Measurements from ENCODE around the gene COA7.
"Not testable (repeated sequence)": the region's sequence is repeated elsewhere in the genome, so short reads cannot be mapped to it uniquely, and the experiment has no call there.

The COA7 gene

DNA sequence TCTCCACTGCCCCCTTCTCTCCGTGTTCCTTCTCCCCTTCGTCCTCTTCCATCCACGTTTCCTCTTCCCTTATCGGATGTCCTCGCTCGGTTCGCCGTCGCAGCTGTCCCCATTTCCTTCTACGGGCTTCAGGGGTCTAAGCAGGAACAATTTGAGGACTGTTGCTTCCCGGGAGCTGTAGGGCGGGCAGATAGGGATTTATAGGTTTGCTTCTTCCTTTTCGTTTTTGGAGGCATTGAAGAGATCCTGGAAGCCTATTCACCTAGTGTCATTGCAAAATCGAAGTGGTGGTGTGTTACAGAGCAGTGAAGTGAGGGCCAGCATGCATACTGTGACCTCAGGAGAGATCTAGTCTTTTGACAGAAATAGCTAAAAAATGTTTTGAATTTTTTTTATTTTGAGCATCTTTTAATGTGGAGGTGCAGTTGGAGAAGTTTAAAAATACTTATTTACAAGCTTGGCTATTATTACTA, 29.0 kb upstream of the COA7 start:
- peak overlapping the region; percentile 95 for H3K4me3 ChIP-seq (ENCODE audit: low read depth, low read length)
- H3K9ac ChIP-seq (ENCODE audit: low read length) = peak overlapping the region; percentile 81
- H3K27ac ChIP-seq (ENCODE audit: low read depth, low read length) = no peak overlapping the region
- no peaks in the 10 kb centered on the region for H3K9me3 ChIP-seq (ENCODE audit: control insufficient read depth, insufficient read depth, low read depth, low read length)
- H3K4me1 ChIP-seq (ENCODE audit: control insufficient read depth, insufficient read depth, low read length) = peaks cover 16% of the 10 kb centered on the region; the same call in 1 of the 2 replicates
- H3K27me3 ChIP-seq (ENCODE audit: control insufficient read depth, insufficient read depth, low read length) = no peaks in the 10 kb centered on the region
- peaks cover 5% of the 10 kb centered on the region for H3K36me3 ChIP-seq (ENCODE audit: control insufficient read depth, insufficient read depth, low read length)

DNA sequence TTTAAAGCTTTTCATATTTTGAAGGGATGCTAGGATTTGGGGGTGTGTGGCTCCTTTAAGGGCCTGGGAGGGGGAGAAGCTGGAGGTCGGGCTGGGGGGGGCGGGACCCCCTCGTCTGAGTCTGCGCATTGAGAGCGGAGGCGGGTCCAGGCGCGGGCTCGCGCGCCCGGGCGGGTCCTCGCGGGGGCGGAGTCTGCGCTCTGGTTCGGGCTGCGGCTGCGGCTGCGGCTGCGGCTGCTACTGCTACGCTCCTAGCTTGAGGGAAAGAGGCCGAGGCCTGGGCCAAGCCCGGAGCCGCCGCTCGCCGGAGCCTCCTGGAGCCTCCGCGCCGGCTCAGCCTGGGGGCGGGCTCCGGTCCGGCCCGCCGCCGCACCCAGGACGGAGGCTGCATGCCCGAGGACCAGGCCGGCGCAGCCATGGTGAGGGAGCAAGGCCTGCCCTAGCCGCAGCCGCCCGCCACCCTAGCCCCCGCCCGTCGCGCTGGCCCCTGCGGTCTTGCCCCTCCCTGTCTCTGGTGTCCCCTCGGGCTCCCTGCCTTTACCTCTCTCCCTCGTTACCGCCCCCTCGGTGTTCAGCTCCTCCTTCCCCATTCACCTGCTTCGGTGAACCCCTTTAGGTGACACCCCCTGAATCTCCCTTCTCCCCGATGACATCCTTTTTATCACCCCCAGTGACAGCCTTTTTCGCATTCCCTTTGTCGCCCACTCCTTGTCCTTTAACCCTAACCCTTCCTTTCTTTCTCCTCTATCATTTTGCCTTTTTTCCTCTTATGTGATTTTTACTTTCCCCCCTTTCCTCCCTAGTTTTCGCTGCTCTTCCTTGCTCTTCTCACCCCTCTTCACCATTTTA, 28.3 kb upstream of the COA7 start, which contains the start of gene ZYG11B:
TSS of gene ZYG11B (plus strand) at position 189 of the 849 bp plus-strand sequence. CDS start at position 390, 201 bp downstream.
- Histone ChIP-seq H3K27ac (ENCODE audit: low read depth, low read length) (peak within 1 kb of the TSS; percentile 58; the same call in 1 of the 2 replicates), H3K36me3 (ENCODE audit: control insufficient read depth, insufficient read depth, low read length) (no peaks in the 10 kb centered on the region)

DNA sequence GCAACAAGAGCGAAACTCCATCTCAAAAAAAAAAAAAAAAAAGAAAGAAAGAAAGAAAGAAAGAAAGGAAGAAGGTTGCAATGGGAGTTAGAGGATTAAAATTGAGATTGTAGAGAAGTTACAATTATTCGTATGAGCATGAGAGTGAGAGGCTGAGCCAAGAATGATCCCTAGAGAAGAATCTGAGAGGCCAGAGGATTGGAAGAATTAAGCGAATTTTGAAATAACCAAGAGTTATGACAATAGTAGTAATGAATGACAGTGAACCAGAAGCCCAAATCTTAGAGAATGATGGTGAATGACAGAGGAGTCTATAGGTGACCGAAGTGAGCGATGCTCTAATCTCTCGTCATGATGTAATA, 27.7 kb upstream of the COA7 start:
- Histone ChIP-seq H3K4me1 (ENCODE audit: control insufficient read depth, insufficient read depth, low read length) (peaks cover 16% of the 10 kb centered on the region; the same call in 1 of the 2 replicates), H3K9ac (ENCODE audit: low read length) (no peak overlapping the region), H3K36me3 (ENCODE audit: control insufficient read depth, insufficient read depth, low read length) (no peaks in the 10 kb centered on the region), H3K9me3 (ENCODE audit: control insufficient read depth, insufficient read depth, low read depth, low read length) (no peaks in the 10 kb centered on the region), H3K4me3 (ENCODE audit: low read depth, low read length) (peak overlapping the region; percentile 95), H3K27me3 (ENCODE audit: control insufficient read depth, insufficient read depth, low read length) (no peaks in the 10 kb centered on the region), H3K27ac (ENCODE audit: low read depth, low read length) (no peak overlapping the region)

More for the DNA sequence above, 28.3 kb upstream of the COA7 start, which contains the start of gene ZYG11B:
- H3K9me3 ChIP-seq (ENCODE audit: control insufficient read depth, insufficient read depth, low read depth, low read length) = no peaks in the 10 kb centered on the region
- peak within 1 kb of the TSS; percentile 95 for H3K4me3 ChIP-seq (ENCODE audit: low read depth, low read length)
- H3K27me3 ChIP-seq (ENCODE audit: control insufficient read depth, insufficient read depth, low read length) = no peaks in the 10 kb centered on the region
- peak within 1 kb of the TSS; percentile 81 for H3K9ac ChIP-seq (ENCODE audit: low read length)
- H3K4me1 ChIP-seq (ENCODE audit: control insufficient read depth, insufficient read depth, low read length) = peaks cover 16% of the 10 kb centered on the region; the same call in 1 of the 2 replicates

DNA sequence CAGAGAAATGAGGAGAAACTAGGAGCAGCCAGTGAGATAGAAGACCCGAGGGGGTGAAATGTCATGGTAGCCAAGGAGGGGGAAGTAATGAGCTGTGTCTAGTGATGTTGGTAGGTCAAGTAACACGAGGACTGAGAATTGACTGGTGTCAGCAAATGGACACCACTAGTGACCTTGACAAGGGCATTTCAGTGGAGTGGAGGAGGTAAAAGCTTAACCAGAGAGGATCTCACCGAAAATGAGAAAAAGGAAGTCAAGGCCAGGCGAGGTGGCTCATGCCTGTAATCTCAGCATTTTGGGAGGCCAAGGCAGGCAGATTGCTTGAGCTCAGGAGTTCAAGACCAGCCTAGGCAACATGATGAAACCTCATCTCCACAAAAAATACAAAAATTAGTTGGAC, 25.1 kb upstream of the COA7 start:
- Histone ChIP-seq H3K9me3 (ENCODE audit: control insufficient read depth, insufficient read depth, low read depth, low read length) (no peaks in the 10 kb centered on the region), H3K27me3 (ENCODE audit: control insufficient read depth, insufficient read depth, low read length) (no peaks in the 10 kb centered on the region), H3K4me3 (ENCODE audit: low read depth, low read length) (no peak overlapping the region), H3K36me3 (ENCODE audit: control insufficient read depth, insufficient read depth, low read length) (no peaks in the 10 kb centered on the region), H3K9ac (ENCODE audit: low read length) (no peak overlapping the region), H3K4me1 (ENCODE audit: control insufficient read depth, insufficient read depth, low read length) (peaks cover 11% of the 10 kb centered on the region; the same call in 1 of the 2 replicates), H3K27ac (ENCODE audit: low read depth, low read length) (no peak overlapping the region)

DNA sequence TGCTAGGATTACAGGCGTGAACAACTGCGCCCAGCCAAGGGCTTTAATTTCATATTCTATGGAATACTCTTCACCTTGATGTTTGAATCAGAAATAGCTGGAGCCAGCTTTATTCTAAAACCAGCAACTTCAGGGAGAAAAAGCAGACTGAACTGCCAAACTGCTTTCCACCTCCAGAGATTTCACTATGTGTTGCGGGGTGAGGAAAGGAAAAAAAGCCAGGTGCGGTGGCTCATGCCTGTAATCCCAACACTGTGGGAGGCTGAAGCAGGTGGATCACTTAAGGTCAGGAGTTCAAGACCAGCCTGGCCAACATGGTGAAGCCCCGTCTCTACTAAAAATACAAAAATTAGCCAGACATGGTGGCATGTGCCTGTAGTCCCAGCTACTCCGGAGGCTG, 17.1 kb upstream of the COA7 start:
- H3K9me3 ChIP-seq (ENCODE audit: control insufficient read depth, insufficient read depth, low read depth, low read length); H3K4me1 ChIP-seq (ENCODE audit: control insufficient read depth, insufficient read depth, low read length); H3K4me3 ChIP-seq (ENCODE audit: low read depth, low read length); H3K27me3 ChIP-seq (ENCODE audit: control insufficient read depth, insufficient read depth, low read length); H3K9ac ChIP-seq (ENCODE audit: low read length); H3K27ac ChIP-seq (ENCODE audit: low read depth, low read length); H3K36me3 ChIP-seq (ENCODE audit: control insufficient read depth, insufficient read depth, low read length): not testable (repeated sequence)

DNA sequence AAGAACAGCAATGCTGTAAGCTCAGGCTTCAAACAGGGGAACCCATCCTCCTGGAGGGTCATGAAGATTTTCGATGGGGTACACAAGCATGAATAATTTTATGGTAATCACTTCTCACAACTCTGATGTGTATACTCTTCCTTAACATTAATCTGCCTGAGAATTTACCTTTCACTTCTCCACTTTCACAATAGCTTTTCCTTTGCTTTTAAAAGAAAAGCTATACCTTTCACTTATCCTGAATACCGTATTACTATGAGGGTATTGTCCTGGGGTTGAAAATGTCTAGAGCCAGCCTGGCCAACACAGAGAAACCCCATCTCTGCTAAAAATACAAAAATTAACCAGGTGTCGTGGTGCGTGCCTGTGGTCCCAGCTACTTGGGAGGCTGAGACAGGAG, 15.4 kb upstream of the COA7 start:
- H3K4me3 ChIP-seq (ENCODE audit: low read depth, low read length) = no peak overlapping the region
- H3K27me3 ChIP-seq (ENCODE audit: control insufficient read depth, insufficient read depth, low read length) = no peaks in the 10 kb centered on the region
- H3K9me3 ChIP-seq (ENCODE audit: control insufficient read depth, insufficient read depth, low read depth, low read length) = no peaks in the 10 kb centered on the region
- H3K27ac ChIP-seq (ENCODE audit: low read depth, low read length) = no peak overlapping the region
- no peak overlapping the region for H3K9ac ChIP-seq (ENCODE audit: low read length)
- H3K4me1 ChIP-seq (ENCODE audit: control insufficient read depth, insufficient read depth, low read length) = no peaks in the 10 kb centered on the region
- no peaks in the 10 kb centered on the region for H3K36me3 ChIP-seq (ENCODE audit: control insufficient read depth, insufficient read depth, low read length)

DNA sequence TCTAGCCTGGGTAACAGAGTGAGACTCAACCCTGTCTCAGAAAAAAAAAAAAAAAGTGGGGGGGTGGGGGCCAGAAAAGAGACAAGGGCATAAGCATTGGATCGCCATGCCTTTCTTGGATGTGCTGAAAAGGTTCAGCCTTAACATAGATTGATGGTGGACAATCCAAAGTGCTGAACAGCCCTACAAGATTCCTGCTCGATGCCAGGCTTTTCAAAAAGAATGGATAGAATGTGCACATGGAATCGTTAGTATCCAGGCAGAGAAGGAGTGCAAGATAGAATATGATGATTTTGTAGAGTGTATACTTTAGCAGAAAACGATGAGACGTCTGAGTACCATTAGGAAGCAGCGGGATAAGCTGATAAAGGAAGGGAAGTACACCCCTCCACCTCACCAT, 10.9 kb upstream of the COA7 start:
- Histone ChIP-seq H3K36me3 (ENCODE audit: control insufficient read depth, insufficient read depth, low read length) (no peaks in the 10 kb centered on the region), H3K27me3 (ENCODE audit: control insufficient read depth, insufficient read depth, low read length) (no peaks in the 10 kb centered on the region), H3K4me3 (ENCODE audit: low read depth, low read length) (no peak overlapping the region), H3K27ac (ENCODE audit: low read depth, low read length) (no peak overlapping the region), H3K9ac (ENCODE audit: low read length) (no peak overlapping the region), H3K9me3 (ENCODE audit: control insufficient read depth, insufficient read depth, low read depth, low read length) (no peaks in the 10 kb centered on the region), H3K4me1 (ENCODE audit: control insufficient read depth, insufficient read depth, low read length) (peaks cover 6% of the 10 kb centered on the region; the same call in 1 of the 2 replicates)

DNA sequence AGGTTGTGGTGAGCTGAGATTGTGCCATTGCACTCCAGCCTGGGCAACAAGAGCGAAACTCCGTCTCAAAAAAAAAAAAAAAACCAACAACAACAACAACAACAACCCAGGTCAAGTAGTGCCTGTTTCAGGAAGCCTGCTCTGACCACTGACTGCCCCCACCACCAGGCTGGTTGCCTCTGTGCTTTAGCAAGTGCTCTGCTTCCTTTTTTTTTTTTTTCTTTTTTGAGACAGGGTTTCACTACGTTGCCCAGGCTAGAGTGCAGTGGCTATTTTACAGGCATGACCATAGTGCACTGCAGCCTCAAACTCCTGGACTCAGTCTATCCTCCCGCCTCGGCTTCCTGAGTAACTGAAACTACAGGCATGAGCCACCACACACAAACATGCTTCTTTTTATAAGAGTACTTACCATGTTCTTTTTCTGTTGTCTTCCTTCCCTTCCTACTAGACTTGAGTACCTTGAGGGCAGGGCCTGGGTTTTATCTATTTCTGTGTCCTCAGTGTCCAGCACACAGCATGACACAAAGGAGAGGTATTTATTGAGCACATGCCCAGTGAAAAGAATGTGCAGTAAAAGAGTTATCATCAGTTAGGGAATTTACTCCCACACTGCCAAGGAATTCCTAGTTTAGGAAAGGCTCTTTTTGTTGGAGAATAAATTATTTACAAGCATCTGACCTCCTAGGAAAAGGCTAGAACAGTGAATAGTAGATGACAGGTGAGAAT, 9.9 kb upstream of the COA7 start:
- no peak overlapping the region for H3K27ac ChIP-seq (ENCODE audit: low read depth, low read length)
- no peak overlapping the region for H3K9ac ChIP-seq (ENCODE audit: low read length)
- H3K4me3 ChIP-seq (ENCODE audit: low read depth, low read length) = no peak overlapping the region
- no peaks in the 10 kb centered on the region for H3K36me3 ChIP-seq (ENCODE audit: control insufficient read depth, insufficient read depth, low read length)
- H3K4me1 ChIP-seq (ENCODE audit: control insufficient read depth, insufficient read depth, low read length) = peaks cover 6% of the 10 kb centered on the region; the same call in 1 of the 2 replicates
- H3K27me3 ChIP-seq (ENCODE audit: control insufficient read depth, insufficient read depth, low read length) = no peaks in the 10 kb centered on the region
- no peaks in the 10 kb centered on the region for H3K9me3 ChIP-seq (ENCODE audit: control insufficient read depth, insufficient read depth, low read depth, low read length)

DNA sequence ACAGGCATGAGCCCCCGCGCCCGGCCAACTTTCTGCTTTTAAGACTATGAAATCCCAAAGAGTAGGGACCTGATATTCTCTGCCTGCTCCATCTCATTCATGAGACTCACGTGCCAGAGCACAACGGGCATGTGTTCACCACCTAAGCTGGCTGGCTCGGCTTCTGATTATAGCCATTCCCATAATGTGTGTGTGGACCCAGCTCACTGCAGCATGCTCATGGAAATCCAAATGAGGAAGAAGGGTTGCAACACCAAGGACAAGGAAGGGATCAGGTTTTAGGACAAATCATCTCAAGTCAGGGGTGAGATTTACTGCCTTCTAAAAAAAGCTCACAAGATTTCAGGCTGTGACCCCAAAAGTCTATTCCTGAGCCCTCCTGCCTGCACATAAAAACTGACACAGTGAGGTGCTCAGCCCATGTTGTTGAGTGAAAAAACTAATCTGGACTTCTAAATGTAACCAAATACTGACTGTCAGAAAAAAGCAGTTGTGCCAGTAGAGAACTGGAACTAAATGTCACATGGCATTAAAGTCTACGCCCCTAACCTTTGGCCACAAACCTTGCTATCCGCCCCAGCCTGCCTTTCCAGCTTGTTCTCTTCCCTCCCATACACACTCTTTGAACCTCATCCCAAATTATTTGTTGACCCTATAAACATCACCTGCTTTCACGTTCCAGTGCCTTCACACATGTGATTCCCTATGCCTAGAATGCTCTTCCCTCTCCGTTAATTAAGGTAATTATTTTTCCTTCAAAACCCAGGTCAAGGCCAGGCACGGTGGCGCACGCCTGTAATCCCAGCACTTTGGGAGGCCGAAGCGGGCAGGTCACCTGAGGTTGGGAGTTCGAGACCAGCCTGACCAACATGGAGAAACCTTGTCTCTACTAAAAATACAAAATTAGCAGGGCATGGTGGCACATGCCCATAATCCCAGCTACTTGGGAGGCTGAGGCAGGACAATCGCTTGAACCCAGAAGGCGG, 9.1 kb upstream of the COA7 start:
- no peak overlapping the region for H3K9ac ChIP-seq (ENCODE audit: low read length)
- no peaks in the 10 kb centered on the region for H3K27me3 ChIP-seq (ENCODE audit: control insufficient read depth, insufficient read depth, low read length)
- no peak overlapping the region for H3K4me3 ChIP-seq (ENCODE audit: low read depth, low read length)
- H3K4me1 ChIP-seq (ENCODE audit: control insufficient read depth, insufficient read depth, low read length) = peaks cover 6% of the 10 kb centered on the region; the same call in 1 of the 2 replicates
- H3K27ac ChIP-seq (ENCODE audit: low read depth, low read length) = no peak overlapping the region
- H3K36me3 ChIP-seq (ENCODE audit: control insufficient read depth, insufficient read depth, low read length) = no peaks in the 10 kb centered on the region
- no peaks in the 10 kb centered on the region for H3K9me3 ChIP-seq (ENCODE audit: control insufficient read depth, insufficient read depth, low read depth, low read length)

DNA sequence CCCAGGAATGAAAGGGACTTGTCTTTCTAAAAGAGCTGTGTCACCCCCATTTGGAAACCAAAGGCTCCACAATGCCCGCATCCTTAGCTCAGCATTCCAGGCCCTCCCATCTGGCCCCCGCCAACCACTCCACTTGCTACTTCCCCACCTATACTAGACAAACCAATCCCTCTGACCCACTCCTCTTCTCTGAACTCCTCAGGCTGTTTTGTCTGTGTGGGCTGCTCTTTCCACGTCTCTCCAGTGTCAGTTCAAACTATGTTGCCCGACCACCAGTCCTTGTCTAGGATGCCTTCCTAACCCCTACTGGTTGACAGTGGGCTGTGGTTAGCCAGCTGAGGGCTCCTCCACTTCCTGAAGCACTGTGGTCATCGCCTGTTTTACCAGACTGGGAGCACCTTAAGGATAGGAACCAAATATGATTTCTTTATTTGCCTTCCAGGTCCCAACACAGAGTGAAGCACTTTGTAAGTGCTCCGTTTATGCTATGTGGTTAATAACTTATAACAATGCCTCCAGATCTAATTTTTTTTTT, 8.1 kb upstream of the COA7 start:
- H3K4me3 ChIP-seq (ENCODE audit: low read depth, low read length) = no peak overlapping the region
- peaks cover 6% of the 10 kb centered on the region; the same call in 1 of the 2 replicates for H3K4me1 ChIP-seq (ENCODE audit: control insufficient read depth, insufficient read depth, low read length)
- no peak overlapping the region for H3K9ac ChIP-seq (ENCODE audit: low read length)
- no peaks in the 10 kb centered on the region for H3K36me3 ChIP-seq (ENCODE audit: control insufficient read depth, insufficient read depth, low read length)
- no peaks in the 10 kb centered on the region for H3K27me3 ChIP-seq (ENCODE audit: control insufficient read depth, insufficient read depth, low read length)
- no peaks in the 10 kb centered on the region for H3K9me3 ChIP-seq (ENCODE audit: control insufficient read depth, insufficient read depth, low read depth, low read length)
- H3K27ac ChIP-seq (ENCODE audit: low read depth, low read length) = no peak overlapping the region

All from HUES6 (cell line).